22Rv1 (cell line): Measurements from ENCODE around the gene TMEM132D.

Experiments used
- ZFX ChIP-seq: fragments of 450-650 bp; IDR thresholded peaks from 2 replicates; pipeline ENCODE4 v1.6.1; 2017; ENCODE audit warnings: antibody characterized with exemption, borderline replicate concordance
- TF ChIP-seq, protein P1 (sequence below): fragments of 450-650 bp; IDR thresholded peaks from 2 replicates; pipeline ENCODE4 v1.5.1; 2017; ENCODE audit warnings: mild to moderate bottlenecking

DNA sequence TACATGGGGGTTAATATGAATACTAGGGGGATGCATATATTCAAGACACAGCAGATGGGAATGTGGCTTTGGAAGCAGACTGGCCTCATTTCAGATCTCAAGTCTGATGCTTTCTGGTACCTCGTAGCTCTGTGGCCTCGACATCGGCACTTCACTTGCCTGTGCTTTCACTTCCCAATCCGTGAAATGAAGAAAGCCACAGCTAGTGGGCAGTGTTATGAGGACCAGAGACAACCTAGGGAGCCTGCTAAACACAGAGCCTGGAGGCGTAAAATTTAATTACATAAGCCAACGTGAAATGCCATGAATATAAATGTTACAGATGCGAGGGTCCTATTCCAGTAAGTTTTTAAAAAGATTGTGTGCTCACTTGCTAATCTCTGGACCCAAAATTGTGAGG is 286.0 kb downstream of the TMEM132D start:
- TF ChIP-seq, protein P1, sequence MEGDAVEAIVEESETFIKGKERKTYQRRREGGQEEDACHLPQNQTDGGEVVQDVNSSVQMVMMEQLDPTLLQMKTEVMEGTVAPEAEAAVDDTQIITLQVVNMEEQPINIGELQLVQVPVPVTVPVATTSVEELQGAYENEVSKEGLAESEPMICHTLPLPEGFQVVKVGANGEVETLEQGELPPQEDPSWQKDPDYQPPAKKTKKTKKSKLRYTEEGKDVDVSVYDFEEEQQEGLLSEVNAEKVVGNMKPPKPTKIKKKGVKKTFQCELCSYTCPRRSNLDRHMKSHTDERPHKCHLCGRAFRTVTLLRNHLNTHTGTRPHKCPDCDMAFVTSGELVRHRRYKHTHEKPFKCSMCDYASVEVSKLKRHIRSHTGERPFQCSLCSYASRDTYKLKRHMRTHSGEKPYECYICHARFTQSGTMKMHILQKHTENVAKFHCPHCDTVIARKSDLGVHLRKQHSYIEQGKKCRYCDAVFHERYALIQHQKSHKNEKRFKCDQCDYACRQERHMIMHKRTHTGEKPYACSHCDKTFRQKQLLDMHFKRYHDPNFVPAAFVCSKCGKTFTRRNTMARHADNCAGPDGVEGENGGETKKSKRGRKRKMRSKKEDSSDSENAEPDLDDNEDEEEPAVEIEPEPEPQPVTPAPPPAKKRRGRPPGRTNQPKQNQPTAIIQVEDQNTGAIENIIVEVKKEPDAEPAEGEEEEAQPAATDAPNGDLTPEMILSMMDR = no peak
- no peak for TF ChIP-seq ZFX
